ENCODE results near the gene PNLDC1.
"Not testable (repeated sequence)": the region's sequence is repeated elsewhere in the genome, so short reads cannot be mapped to it uniquely, and the experiment has no call there.

PNLDC1 gene

GRCh38 chr6:159778542-159779103 lies 21.5 kb upstream of the PNLDC1 start:
- DNase-seq: no peak

DNA sequence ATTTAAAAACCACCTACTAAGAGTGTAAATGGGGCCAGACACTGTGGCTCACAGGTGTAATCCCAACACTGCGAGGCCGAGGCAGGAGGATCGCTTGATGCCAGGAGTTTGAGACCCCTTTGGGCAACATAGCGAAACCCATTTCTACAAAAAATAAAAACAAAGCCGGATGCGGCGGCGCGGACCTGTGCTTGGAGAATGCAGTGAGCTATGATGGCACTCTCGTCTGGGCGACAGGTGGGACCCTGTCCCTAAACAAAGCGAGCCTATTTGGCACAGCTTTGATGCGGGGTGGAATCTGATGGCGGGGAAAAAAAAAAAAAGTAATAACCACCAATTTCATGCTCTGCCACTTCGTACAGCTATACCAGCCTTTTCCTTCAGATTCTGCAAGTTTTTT lies 11.8 kb upstream of the PNLDC1 start:
- no peak for DNase-seq

- no peak for DNase-seq
Measured at GRCh38 chr6:159788753-159789376, 11.2 kb upstream of the PNLDC1 start.

DNA sequence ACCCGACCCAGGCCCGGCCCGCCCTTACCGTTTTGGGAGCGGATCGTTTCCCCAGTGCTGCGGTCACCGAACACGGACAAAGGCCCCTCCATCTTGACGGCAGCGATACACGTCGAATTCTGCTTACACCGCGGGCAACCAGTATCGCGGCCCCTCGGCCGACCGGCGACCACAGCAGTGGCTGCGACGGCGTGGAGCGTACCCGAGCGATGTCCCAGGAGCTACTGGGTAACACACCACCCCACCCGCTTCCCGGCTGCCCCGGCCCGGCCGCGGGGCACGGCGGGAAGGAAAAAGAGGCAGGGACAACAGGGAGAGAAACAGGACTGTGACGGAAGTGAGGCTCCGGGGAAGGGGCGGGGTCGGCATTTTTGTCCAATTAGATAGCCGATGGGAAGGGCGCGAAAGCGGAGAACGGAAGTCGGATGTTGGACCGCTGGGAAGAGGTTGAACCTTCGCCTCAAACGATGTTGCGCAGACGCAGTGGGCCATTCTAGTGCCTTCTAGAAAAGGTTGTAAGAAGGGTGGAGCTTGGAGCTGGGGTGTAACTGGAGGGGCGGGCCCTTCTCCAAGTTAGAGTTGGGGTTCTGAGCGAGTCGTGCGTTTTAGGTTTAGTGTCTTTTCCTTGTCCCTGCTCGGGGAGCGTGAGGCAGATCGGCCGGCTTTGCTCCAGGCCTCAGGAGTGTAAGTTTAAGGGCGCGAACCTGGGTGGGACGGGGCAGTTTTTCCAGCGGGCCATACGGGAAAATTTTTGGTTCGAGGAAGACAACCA lies 10.5 kb upstream of the PNLDC1 start, which contains the start of gene TCP1:
TSS of gene TCP1 (minus strand) at position 226 of the 772 bp plus-strand sequence. CDS start at position 92, 134 bp downstream.
- DNase-seq: peak; percentile 98

GRCh38 chr6:159790149-159790955 lies 9.7 kb upstream of the PNLDC1 start, which contains the start of gene MRPL18:
TSS of gene MRPL18 (plus strand) at chr6:159790467. CDS start at chr6:159790588, 121 bp downstream.
- peak; percentile 89 for DNase-seq

DNA sequence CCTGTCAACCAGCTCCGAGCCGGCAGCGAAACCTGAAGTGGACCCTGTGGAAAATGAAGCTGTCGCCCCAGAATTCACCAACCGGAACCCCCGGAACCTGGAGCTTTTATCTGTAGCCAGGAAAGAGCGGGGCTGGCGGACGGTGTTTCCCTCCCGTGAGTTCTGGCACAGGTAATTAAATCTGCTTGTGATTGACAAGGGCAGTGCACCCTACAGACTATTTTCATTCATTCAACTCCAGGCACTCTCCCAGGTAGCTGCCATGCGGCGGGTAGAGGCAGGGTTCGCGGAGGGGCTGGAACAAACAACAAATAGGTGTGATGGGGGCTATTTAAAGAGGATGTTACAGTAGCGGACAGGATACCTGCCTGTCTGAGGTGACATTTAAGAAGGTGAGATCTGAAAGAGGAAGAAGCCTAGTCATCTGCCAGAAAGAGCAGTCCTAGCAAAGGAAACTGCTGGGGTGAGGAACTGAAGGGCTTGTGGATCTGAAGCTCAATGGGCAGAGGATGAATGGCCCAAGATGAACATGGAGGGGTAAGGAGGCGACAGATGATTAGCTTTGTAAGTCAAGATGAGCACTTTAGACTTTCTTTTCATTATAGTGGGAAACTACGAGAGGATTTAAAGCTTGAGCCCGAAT lies 9.0 kb upstream of the PNLDC1 start:
- DNase-seq: no peak

DNA sequence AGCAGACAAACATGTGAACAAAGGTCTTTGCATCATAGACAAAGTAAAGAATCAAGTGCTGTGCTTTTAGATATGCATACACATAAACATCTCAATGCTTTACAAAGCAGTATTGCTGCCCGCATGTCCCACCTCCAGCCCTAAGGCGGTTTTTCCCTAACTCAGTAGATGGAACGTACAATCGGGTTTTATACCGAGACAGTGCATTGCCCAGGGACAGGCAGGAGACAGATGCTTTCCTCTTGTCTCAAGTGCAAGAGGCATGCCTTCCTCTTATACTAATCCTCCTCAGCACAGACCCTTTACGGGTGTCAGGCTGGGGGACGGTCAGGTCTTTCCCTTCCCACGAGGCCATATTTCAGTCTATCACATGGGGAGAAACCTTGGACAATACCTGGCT lies 5.1 kb upstream of the PNLDC1 start:
- not testable (repeated sequence) for DNase-seq

DNA sequence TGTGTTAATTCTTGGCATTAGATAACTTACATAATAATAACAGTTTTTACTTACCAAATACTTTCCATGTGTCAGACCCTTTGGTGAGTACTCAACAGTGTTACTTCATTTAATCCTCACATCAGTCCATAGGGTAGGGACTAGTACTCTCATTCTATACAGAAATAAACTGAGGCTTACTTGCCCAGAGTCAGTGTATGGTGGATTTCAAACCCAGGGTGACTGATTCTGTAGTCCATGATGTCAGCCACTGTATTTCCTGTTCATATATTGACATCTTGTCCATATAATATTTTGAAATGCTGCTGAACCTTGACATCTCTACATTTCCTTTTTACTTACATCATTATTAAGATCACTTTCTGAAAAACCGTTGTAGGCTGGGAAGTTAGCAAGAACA lies 2.5 kb upstream of the PNLDC1 start:
- DNase-seq: no peak

- DNase-seq: no peak
Measured at GRCh38 chr6:159801935-159802334, 1.9 kb downstream of the PNLDC1 start.

DNA sequence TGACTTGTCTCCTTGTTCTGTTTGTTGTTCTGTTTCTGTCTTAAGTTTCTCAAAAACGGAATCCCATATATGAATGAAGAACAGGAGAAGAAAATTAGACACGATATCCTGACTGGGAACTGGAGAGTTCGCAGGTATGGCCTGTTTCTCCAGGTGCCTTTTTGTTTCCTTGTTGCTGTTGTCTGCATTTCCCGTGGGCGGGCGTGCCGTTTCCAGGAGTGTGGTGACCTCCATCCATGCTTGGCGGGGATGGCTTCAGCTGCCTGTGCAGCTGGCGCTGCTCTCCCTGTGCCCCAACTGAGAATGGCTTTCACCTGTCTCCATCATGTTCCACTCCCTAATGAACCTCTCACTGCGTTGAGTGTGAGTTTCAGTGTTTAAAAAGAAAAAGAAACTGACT lies 4.4 kb downstream of the PNLDC1 start:
- no peak for DNase-seq

DNA sequence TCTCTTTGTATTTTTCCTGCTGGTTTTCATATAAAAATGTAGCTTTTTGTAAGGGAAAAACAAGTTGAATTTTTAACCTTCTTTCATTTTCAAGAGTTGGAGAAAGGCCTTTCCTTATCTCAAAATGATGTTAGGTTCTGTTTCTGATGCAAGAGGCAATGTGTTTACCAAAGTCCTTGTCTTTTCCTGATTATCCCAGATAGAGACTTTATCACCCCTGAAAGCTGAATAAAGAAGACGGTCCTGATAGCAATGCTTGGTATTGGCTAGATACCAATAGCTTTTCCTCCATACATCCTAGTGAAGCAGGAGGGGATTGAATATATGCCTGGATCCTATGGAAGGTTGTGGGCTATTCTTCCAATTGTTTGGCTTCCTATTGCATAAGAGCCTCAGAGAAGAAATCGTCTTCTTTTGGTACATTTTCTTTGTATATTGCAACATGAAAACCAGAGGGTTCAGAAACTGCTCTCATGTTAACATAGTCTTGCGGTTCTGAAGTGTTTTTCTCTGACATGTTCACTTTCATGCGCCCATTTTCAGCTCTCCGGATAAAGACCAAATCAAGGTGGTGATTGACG lies 5.5 kb downstream of the PNLDC1 start:
- DNase-seq: no peak

GRCh38 chr6:159806021-159806458 lies 6.0 kb downstream of the PNLDC1 start:
- DNase-seq: no peak

GRCh38 chr6:159807150-159807858 lies 7.2 kb downstream of the PNLDC1 start:
- DNase-seq: no peak

GRCh38 chr6:159808647-159809046 lies 8.6 kb downstream of the PNLDC1 start:
- no peak for DNase-seq

GRCh38 chr6:159809149-159809548 lies 9.1 kb downstream of the PNLDC1 start:
- DNase-seq: no peak

GRCh38 chr6:159813781-159814180 lies 13.7 kb downstream of the PNLDC1 start:
- DNase-seq: no peak

DNA sequence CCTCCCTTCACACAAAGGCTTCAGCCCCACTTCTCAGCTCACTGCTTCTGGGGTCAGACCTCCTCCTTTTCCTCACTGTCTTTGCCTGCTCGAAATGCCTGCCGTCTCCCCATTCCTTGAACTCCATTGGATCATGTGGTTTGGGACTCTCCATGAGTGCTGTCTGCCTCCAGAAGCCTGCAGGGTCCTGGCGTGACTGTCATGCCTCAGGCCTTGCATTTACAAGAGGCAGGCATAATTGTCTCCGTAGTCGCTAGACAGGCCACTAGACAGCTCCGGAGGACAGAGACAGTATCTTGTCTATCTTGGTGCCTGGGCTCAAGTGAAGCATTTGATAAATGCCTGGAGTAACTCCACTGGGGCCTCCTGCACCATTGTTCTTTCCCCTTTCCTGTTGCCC lies 15.3 kb downstream of the PNLDC1 start:
- DNase-seq: no peak

- not testable (repeated sequence) for DNase-seq
Measured at GRCh38 chr6:159816775-159817174, 16.7 kb downstream of the PNLDC1 start.

DNA sequence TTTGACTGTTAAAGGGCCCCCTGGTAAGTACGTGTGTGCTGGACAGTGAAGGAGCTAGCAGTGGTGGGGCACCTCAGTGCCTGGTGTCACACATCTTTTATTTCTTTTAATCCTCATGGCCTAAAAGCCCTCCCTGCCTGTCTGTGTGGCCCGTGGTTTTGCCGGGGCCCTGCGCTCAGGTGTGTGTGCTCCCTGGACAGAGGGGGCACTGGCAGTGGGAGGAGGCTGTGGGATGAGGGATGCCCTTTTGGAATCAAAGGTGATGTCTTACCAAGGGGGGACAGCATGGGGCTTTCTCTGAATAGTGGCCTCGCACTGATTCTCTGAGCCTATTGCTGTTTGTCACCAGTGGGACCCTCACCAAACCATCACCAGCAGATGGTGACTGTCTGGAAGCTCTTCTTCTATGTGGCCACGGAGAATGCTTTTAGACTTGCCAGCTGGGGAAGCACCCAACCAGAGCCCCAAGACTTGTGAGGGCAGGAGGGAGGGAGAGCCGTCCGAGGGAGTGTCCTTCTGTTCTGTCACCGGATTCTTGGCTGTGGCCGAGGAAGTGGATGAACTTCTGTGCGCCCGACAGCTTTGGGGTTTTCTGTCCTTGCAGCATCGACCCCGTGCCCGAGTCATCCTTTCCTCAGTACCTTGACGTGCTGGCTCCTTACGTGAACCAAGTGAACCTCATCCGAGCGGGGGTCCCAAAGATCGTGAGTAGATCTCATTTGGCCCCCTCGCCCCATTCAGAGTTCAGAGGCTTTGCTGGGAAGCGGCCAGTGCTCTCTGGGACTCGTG lies 18.1 kb downstream of the PNLDC1 start:
- DNase-seq: no peak

DNA sequence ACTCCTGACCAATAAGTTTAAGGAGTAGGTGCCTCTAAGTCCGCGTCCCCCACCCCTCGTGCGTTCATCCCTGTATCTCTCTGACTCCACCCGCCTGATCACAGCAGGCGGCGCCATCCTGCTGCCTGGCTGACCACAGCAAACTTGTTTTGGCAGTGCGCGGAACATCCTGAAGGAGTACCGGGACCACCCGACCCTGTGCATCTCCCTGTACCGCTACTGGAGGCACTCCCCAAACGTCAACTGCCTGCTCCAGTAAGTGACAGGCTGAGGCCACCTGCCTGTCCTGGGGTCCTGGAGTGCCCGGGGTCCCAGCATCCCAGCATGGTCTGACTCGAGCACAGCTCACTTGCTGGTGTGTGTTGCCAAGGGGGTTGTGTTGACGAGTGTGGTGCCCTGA lies 19.0 kb downstream of the PNLDC1 start:
- no peak for DNase-seq
